BE2C (cell line): ENCODE results near the gene ITIH3.

Experiments
- DNase-seq: peaks from one replicate; pipeline ENCODE4 v3.0.0-alpha.2; 2020
- H3K27me3 ChIP-seq: fragments of 250-450 bp; sonication (Bioruptor Pico); 2 replicates; pipeline ENCODE4 v1.5.1; 2020; ENCODE audit warnings: mild to moderate bottlenecking
- H3K36me3 ChIP-seq: fragments of 250-450 bp; sonication (Bioruptor Pico); 2 replicates; pipeline ENCODE4 v1.5.1; 2020; ENCODE audit warnings: mild to moderate bottlenecking
- H3K4me1 ChIP-seq: fragments of 250-450 bp; sonication (Bioruptor Pico); 2 replicates; pipeline ENCODE4 v1.5.1; 2020
- H3K4me3 ChIP-seq: 2 replicates; pipeline ENCODE4 v1.5.1; 2011; ENCODE audit warnings: low read depth, low read length
- H3K9me3 ChIP-seq: fragments of 250-450 bp; sonication (Bioruptor Pico); 2 replicates; pipeline ENCODE4 v1.5.1; 2020
- CTCF ChIP-seq: IDR thresholded peaks from 2 replicates; pipeline ENCODE4 v1.5.1; 2012; ENCODE audit warnings: mild to moderate bottlenecking, low read depth, low read length

The ITIH3 gene

GRCh38 chr3:52779011-52779836 is 15.4 kb upstream of the ITIH3 start:
- H3K9me3 ChIP-seq: no peaks in the 10 kb centered on the region
- TF ChIP-seq CTCF: no peak
- DNase-seq: no peak
- no peaks in the 10 kb centered on the region for H3K4me1 ChIP-seq
- no peaks in the 10 kb centered on the region for H3K36me3 ChIP-seq
- H3K4me3 ChIP-seq: no peak overlapping the region
- no peaks in the 10 kb centered on the region for H3K27me3 ChIP-seq

- Histone ChIP-seq H3K4me3 (no peak overlapping the region), H3K9me3 (no peaks in the 10 kb centered on the region), H3K36me3 (no peaks in the 10 kb centered on the region), H3K27me3 (no peaks in the 10 kb centered on the region), H3K4me1 (no peaks in the 10 kb centered on the region)
- DNase-seq: no peak
- TF ChIP-seq CTCF: no peak
Observed at GRCh38 chr3:52779837-52780585, 14.6 kb upstream of the ITIH3 start.

- Histone ChIP-seq H3K36me3 (no peaks in the 10 kb centered on the region), H3K4me3 (no peak overlapping the region), H3K9me3 (no peaks in the 10 kb centered on the region), H3K27me3 (no peaks in the 10 kb centered on the region), H3K4me1 (no peaks in the 10 kb centered on the region)
- TF ChIP-seq CTCF: no peak
- DNase-seq: no peak
Observed at GRCh38 chr3:52781741-52782140, 12.9 kb upstream of the ITIH3 start.

- H3K4me3 ChIP-seq: no peak overlapping the region
- TF ChIP-seq CTCF: no peak
- H3K27me3 ChIP-seq: no peaks in the 10 kb centered on the region
- no peak for DNase-seq
- no peaks in the 10 kb centered on the region for H3K36me3 ChIP-seq
- no peaks in the 10 kb centered on the region for H3K9me3 ChIP-seq
- no peaks in the 10 kb centered on the region for H3K4me1 ChIP-seq
Observed at GRCh38 chr3:52782412-52783210, 12.0 kb upstream of the ITIH3 start.

- Histone ChIP-seq H3K9me3 (no peaks in the 10 kb centered on the region), H3K36me3 (no peaks in the 10 kb centered on the region), H3K27me3 (no peaks in the 10 kb centered on the region), H3K4me1 (no peaks in the 10 kb centered on the region), H3K4me3 (no peak overlapping the region)
- DNase-seq: no peak
- TF ChIP-seq CTCF: no peak
Observed at GRCh38 chr3:52783211-52783555, 11.4 kb upstream of the ITIH3 start.
